Body of pancreas (tissue), 4 donors: Measurements from ENCODE around the gene MMP24.

Experiments used
- CTCF ChIP-seq, 7 experiments: fragments of 450-650 bp in 4 of 7; fragments of 200-600 bp in 3 of 7; sonication (generic) in 3 of 7; IDR thresholded peaks; one replicate each; pipeline ENCODE4 v1.5.1; 2016 to 2019; ENCODE audit warnings: antibody characterized with exemption in 7 of 7
- POLR2A ChIP-seq, 3 donors: fragments of 450-650 bp; IDR thresholded peaks; one replicate each; pipeline ENCODE4 v1.6.1; 2016; ENCODE audit warnings: antibody characterized with exemption in 3 of 3, mild to moderate bottlenecking in 2 of 3

GRCh38 chr20:35275741-35276251 is 49.3 kb downstream of the MMP24 start:
- TF ChIP-seq CTCF (IDR thresholded peaks at IDR 0.05) (no peak), POLR2A (IDR thresholded peaks at IDR 0.05) (no peak)
